Germinal center (tissue), 1 donor: ENCODE data around the gene TMEM35B.
"Not testable (repeated sequence)": the region's sequence is repeated elsewhere in the genome, so short reads cannot be mapped to it uniquely, and the experiment has no call there.

Experiments used
- DNase-seq: peaks from one replicate; pipeline ENCODE4 v3.0.0; 2012; ENCODE audit warnings: mixed read lengths, low spot score

The TMEM35B gene

GRCh38 chr1:34976384-34977209, 8.6 kb downstream of the TMEM35B start:
- no peak for DNase-seq

- no peak for DNase-seq
Measured at GRCh38 chr1:34975771-34976170, 9.4 kb downstream of the TMEM35B start.

- no peak for DNase-seq
Measured at GRCh38 chr1:34975338-34975737, 9.8 kb downstream of the TMEM35B start.

DNA sequence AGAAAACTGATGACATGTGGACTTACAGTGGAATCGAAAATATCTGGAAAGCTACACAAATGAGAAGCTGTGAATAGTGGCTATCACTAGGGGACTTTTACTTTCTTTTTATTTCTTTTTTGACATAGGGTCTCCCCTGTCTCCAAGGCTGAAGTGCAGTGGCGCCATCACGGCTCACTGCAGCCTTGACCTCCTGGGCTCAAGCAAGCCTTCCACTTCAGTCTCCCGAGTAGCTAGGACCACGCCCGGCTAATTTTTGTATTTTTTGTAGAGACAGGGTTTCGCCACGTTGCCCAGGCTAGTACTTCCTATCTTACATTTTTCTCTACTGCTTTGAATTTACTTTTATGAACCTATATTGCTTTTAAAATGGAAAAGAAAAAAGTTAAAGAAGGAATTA, 10.5 kb downstream of the TMEM35B start:
- DNase-seq, result no peak

DNA sequence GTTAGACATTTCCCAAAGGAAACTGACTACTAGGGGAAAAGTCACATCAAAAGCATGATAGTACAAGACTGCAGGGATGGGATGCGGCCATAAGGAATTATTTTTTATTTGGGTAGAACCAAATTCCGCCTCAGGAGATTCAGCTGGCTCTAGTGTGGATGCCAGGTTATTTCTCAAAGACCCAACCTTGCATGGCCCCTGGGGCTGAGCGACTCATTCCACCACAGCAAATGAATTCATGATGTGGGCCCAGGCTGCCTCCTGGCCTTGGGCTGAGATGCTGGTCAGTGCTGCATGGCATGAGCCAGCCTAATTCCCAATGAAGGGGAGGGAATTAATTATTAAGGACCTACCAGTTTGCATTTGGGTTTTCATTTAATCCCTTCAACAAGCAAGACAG, 11.8 kb downstream of the TMEM35B start:
- DNase-seq, result no peak

DNA sequence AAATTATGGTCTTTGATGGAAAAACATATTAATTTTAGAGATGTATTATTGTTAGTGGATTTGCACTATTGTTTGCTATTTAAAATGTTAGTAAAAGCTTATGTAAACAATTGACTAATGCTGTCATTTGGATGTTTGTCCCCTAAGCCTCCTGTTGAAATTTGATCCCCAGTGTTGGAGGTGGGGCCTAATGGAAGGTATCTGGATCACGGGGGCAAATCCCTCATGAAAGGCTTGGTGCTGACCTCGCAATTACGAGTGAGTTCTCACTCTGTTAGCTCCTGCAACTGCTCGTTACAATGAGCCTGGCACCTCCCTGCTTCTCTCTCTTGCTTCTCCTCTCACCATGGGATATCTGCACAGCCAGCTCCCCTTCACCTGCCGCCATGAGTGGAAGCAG, 14.3 kb downstream of the TMEM35B start:
- DNase-seq, result no peak

- DNase-seq, result no peak
Measured at GRCh38 chr1:34970220-34970735, 14.9 kb downstream of the TMEM35B start.

- DNase-seq, result not testable (repeated sequence)
Measured at GRCh38 chr1:34968297-34968696, 16.9 kb downstream of the TMEM35B start.

GRCh38 chr1:34967672-34968071, 17.5 kb downstream of the TMEM35B start:
- not testable (repeated sequence) for DNase-seq

GRCh38 chr1:34965597-34965996, 19.6 kb downstream of the TMEM35B start:
- no peak for DNase-seq

- DNase-seq, result no peak
Measured at GRCh38 chr1:34950428-34950827, 34.7 kb downstream of the TMEM35B start.

DNA sequence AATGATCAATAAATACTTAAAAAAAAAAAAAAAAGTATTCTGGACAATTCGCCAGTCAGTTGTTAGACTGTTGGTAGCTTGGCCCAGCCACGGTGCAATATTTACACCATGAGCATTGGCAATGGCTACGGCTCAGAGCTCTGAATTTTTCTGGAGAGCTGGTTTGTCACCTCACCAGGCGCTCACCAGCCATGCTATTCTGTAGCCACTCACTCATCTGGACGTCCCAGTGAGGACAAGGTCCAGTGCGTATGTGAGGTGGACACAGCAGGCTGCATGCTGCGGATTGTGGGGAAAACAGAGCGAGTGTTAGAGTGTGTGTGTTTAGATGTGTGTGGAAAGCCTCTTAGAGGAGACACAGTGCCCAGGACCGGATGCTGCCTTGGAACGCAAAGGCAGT, 36.4 kb downstream of the TMEM35B start:
- not testable (repeated sequence) for DNase-seq

DNA sequence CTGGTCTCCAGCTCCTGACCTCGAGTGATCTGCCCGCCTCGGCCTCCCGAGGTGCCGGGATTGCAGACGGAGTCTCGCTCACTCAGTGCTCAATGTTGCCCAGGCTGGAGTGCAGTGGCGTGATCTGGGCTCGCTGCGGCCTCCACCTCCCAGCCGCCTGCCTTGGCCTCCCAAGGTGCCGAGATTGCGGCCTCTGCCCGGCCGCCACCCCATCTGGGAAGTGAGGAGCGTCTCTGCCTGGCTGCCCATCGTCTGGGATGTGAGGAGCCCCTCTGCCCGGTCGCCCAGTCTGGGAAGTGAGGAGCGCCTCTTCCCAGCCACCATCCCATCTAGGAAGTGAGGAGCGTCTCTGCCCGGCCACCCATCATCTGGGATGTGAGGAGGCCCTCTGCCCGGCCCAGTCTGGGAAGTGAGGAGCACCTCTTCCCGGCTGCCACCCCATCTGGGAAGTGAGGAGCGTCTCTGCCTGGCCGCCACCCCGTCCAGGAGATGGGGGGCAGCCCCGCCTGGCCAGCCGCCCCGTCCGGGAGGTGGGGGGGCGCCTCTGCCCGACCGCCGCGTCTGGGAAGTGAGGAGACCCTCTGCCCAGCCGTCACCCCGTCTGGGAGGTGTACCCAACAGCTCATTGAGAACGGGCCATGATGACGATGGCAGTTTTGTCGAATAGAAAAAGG, 37.4 kb downstream of the TMEM35B start:
- not testable (repeated sequence) for DNase-seq

GRCh38 chr1:34946211-34946610, 38.9 kb downstream of the TMEM35B start:
- DNase-seq, result no peak

DNA sequence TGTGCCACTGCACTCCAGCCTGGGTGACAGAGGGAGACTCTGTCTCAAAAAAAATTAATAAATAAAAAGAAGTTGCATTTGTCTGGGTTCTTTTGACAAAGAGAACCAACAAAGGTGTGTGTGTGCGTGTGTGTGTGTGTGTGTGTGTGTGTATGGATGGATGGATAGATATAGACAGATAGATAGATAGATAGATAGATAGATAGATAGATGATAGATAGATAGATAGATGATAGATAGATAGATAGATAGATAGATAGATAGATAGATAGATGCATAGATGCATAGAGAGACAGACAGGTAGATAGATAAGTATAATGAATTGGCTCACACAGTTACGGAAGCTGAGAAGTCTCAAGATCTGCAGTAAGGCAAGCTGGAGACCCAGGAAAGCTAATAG, 43.3 kb downstream of the TMEM35B start:
- DNase-seq, result not testable (repeated sequence)
